ENCODE data around the gene RAD18.

- TF ChIP-seq, protein P1, sequence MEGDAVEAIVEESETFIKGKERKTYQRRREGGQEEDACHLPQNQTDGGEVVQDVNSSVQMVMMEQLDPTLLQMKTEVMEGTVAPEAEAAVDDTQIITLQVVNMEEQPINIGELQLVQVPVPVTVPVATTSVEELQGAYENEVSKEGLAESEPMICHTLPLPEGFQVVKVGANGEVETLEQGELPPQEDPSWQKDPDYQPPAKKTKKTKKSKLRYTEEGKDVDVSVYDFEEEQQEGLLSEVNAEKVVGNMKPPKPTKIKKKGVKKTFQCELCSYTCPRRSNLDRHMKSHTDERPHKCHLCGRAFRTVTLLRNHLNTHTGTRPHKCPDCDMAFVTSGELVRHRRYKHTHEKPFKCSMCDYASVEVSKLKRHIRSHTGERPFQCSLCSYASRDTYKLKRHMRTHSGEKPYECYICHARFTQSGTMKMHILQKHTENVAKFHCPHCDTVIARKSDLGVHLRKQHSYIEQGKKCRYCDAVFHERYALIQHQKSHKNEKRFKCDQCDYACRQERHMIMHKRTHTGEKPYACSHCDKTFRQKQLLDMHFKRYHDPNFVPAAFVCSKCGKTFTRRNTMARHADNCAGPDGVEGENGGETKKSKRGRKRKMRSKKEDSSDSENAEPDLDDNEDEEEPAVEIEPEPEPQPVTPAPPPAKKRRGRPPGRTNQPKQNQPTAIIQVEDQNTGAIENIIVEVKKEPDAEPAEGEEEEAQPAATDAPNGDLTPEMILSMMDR (IDR thresholded peaks at IDR 0.05): no peak
- TF ChIP-seq POLR2A (IDR thresholded peaks at IDR 0.05): no peak
- no peak for TF ChIP-seq POLR2AphosphoS5 (IDR thresholded peaks at IDR 0.05; ENCODE audit: insufficient read depth in 1 of 2, low read depth in 1 of 2)
These were observed 54.1 kb downstream of the RAD18 start for GRCh38 chr3:8909160-8909559.

All from vagina (tissue), 2 donors.